DMS153 treated with DMSO at 0.1 percent for 48 hours (cell line): ENCODE results near the gene MFAP3L.

Experiments used
- DNase-seq: peaks from one replicate; lab custom pipeline; 2025; ENCODE audit not compliant: unreplicated experiment; lab: John Stamatoyannopoulos, UW

Gene MFAP3L

DNA sequence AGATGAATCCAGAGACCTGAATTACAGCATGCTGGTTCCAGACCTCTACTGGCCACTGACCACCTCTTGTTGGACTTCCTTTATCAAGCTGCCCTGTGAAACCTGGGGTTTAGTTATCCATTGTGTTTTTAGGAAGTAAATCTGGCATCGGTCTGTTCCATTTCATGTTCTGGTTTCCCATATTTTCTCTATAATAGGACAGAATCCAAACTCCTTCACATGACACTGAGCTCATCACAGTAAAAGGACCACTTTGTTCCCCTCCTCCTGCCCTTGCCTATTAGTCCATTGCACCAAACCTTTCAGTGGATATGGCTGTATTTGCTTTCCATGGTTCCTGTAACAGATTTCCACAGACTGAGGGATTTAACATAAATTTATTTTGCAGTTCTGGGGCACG lies 4.0 kb downstream of the MFAP3L start:
- no peak for DNase-seq

GRCh38 chr4:170017252-170017651 lies 8.9 kb downstream of the MFAP3L start:
- no peak for DNase-seq

DNA sequence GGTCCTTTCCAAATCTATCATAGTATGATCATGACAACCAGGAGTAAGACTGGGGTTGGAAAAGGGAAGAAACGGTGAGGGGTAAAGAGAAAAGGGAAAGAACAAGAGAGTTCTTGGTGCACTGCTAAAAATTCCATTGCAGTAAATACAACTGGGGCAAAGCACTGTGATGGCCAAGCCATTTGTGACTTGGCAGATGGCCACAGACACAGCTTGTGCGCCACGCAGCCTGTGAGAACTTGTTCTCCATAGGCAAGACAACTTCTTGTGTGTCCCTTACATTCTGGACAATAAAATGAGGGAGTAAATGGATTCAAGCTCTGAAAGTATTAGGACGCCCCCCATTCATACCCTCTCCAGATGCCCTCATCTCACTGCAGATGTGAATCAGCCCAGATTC lies 10.9 kb downstream of the MFAP3L start:
- DNase-seq = no peak

- no peak for DNase-seq
Observed at GRCh38 chr4:170014359-170015011, 11.7 kb downstream of the MFAP3L start.

DNA sequence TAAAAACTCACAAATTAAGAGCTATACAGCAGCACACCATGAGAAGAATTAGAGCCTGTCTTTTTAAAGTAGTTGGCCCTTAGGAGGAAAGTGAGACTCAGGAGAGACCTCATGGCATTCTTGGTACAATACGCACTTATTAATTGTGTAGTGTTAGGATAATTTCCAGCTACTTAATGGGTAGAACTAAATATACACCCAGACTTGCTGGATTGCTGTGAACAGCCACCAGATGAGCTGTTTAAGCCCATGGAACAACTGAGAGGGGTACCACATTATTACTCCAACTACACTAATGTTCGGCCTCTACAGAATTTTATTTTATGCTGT lies 13.6 kb downstream of the MFAP3L start:
- DNase-seq = no peak

DNA sequence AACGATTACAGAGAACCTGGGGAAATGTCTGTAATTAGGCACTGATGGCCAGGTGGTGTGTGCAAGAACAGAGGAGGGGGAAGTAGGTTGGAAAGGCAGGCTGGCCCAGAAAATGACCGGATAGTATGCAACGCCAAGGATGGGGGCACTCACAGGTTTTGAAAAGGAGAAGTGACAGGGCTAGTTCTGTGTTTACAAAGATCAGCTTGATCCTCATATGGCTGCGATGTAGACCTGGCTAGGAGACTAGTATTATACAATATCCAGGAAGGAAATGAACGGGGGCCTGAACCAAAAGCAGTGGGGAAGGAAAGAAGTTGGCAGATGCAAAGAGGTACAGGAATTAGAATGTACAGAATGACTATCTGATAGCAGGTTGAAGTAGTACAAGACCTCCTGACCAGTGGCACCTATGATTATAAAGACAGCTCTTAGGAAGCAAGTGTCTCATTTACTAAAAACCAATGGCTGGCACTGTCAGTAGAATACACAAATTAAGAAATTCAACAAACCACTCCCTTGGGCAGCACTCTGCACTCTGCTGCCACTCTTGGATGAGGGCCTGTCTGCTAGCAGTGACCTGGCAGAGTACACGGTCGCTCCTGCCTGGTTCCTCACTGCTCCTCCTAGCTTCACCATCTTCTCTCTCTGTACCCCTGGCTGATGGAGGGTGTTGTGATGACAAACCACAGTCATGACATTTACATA lies 14.1 kb downstream of the MFAP3L start:
- DNase-seq = no peak

DNA sequence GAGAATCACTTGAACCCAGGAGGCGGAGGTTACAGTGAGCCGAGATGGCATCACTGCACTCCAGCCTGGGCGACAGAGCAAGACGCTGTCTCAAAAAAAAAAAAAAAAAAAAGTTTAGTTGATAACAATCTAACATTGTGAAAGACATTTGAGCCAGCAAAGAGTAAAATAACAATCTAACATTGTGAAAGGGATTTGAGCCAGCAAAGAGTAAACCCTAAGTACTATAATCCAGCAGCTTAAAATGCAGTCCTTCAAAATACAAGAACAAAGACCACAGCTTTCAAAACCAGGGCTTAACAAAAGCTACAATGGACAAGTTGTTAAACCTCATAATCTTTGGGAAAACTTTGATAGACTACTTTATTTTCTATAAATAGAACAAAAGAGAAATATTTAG lies 16.9 kb downstream of the MFAP3L start:
- DNase-seq = no peak

GRCh38 chr4:170008801-170009200 lies 17.4 kb downstream of the MFAP3L start:
- DNase-seq = no peak

DNA sequence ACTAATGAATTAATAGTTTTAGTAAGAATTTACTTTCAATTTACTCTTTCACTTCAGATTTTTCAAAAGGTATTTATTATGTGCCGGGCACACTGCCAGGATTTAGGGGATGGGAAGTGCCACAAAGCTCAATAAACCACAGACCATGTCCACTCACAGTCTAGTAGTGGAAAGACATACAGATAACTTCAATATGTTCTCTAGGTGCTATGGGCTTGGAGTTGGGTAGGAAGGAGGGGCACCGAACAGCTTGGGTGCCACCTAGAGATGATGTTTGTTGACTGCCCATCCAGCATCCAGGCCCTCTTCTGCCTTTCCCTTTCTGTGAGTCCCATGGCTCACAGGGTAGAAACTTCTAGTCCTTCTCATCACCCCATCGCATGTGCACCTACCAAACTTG lies 17.8 kb downstream of the MFAP3L start:
- DNase-seq = no peak

GRCh38 chr4:170007113-170007512 lies 19.1 kb downstream of the MFAP3L start:
- DNase-seq = no peak

- no peak for DNase-seq
Observed at GRCh38 chr4:170005472-170005871, 20.7 kb downstream of the MFAP3L start.

DNA sequence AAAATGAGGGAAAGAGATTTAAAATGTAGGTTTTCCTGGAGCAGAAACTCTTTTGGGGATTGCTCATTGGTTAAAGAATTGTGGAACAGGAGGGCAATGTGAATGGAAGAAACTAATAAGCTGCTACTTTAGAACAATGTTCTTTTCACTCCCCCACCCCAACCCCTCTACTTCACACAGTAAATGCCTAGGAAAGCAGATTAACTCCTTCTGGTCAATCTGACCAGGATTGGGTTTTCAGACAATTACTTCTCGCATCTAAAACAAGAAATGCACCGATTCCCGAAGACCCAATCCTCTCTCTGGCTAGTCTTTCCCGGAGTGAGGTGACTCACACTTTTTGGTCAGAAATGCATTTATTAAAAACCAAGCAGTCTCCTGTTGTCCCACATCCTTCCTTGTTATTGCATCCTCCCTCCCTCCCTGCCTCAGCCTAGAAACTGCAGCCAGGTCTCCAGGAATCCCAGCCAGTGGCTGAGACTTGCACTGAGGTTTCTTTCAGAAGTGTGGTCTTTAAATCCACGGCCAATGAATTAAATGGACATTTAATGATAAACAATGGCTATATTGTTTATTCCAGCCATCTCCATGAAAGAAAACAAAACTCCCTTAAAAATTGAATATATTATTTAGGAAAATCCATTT lies 21.4 kb downstream of the MFAP3L start:
- DNase-seq = no peak

DNA sequence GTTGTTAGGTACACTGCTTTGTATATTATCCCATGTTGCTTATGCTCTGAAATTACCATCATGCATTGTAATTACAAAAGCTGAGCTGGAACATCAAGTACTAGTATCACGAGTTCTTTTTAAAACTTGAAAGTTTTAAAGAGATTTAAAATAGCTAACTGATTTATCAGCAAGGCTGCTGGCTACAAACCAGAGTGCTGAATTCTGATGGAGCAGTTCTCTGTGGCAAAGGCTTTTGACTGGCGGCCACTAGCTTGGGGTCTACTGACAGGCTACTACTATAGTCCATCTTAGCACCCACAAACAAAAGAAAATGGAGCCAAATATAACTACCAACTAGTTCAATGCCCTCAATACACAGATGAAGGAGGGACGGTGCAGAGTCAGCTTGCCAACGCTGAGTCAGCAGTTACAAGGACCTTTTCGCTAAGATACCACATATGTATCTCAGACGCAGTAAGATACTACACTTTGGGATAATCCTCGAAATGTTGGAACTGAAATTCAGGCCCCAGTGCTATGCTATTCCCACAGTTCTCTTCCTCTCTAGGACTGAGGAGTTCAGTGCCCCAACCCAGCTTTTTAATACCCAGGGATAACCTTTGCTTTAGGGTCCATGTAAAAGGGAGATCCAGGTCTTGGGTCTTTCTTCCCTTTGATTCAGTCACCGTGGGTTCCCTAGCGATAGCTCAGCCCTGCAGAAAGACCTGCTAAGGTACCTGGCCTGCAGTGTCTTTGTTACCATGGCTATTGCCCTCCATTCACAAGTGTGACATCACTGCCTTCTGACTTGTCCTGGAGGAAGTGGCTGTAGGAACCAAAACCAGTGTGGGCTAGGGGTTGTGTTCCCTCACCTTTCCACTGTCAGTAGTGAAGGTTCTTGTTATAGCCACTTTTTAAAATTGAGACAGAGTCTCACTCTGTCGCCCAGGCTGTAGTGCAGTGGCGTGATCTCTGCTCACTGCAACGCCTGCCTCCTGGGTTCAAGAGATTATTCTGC lies 22.8 kb downstream of the MFAP3L start:
- DNase-seq = no peak

- DNase-seq = no peak
Observed at GRCh38 chr4:170001745-170002267, 24.4 kb downstream of the MFAP3L start.

GRCh38 chr4:170001011-170001744 lies 25.0 kb downstream of the MFAP3L start:
- DNase-seq = no peak

- no peak for DNase-seq
Observed at GRCh38 chr4:169999923-170000322, 26.3 kb downstream of the MFAP3L start.

- DNase-seq = no peak
Observed at GRCh38 chr4:169998981-169999380, 27.2 kb downstream of the MFAP3L start.

- DNase-seq = no peak
Observed at GRCh38 chr4:169996379-169997240, 29.6 kb downstream of the MFAP3L start.

DNA sequence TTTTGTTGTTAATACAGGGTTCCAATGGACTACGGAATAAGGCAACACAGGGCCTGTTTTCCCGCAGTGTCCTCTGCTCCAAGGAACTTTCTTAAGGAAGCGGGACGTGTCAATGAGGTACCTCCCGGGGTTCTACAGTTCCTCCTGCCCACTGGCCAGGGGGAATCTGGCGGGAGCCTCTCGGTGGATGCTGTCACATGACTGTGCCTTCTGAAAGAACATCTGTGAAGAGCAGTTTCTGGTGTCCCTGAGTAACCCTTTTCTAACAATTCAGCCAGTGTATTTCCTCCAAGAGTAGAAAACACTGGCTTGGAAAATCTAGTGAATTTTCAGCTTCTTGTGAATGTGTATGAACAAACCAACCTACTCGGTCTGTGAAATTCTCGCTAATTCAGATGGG lies 32.7 kb downstream of the MFAP3L start:
- no peak for DNase-seq
